PC-3 (cell line): Measurements from ENCODE around the gene CFAP299. TPM values are rescaled to one million over a fixed set of nuclear protein-coding genes. Genes with fewer than 3 reads are reported as not detected.

ENCODE experiments used
- ATAC-seq: fragments of 200-7000 bp; cut with Tn5 transposase; 2 replicates; pipeline ENCODE4 v1.9.1; 2020; ENCODE audit warnings: mild to moderate bottlenecking, moderate library complexity
- BruUV-seq: library from RNA; stranded (reverse); fragments of 400-500 nt; replicated peaks from 2 replicates; lab custom pipeline; 2021; lab: Mats Ljungman, UMichigan
- CTCF ChIA-PET: fragments of 300-600 bp; sonication (Branson Sonifier 250); formaldehyde crosslinking; loops from one replicate; lab custom pipeline; 2022; ENCODE audit warnings: antibody characterized with exemption; lab: Charles Lee
- POLR2A ChIA-PET: fragments of 300-600 bp; sonication (Branson Sonifier 250); formaldehyde crosslinking; loops from one replicate; lab custom pipeline; 2022; ENCODE audit warnings: antibody characterized with exemption; ENCODE audit not compliant: unreplicated experiment; lab: Charles Lee
- DNase-seq: peaks from one replicate; pipeline ENCODE4 v3.0.0-alpha.2; 2015
- H2AFZ ChIP-seq: fragments of 300-600 bp; sonication (generic); 2 replicates; pipeline ENCODE4 v1.6.0; 2016; ENCODE audit warnings: antibody characterized with exemption, low read length
- H3F3A ChIP-seq: fragments of 300-600 bp; sonication (generic); one replicate; pipeline ENCODE4 v1.6.0; 2017; ENCODE audit warnings: antibody characterized with exemption, low read length, control low read depth, mild to moderate bottlenecking; ENCODE audit not compliant: unreplicated experiment
- H3K27ac ChIP-seq: fragments of 300-600 bp; sonication (generic); 2 replicates; pipeline ENCODE4 v1.5.1; 2016; ENCODE audit warnings: mild to moderate bottlenecking, low read length
- H3K27me3 ChIP-seq: fragments of 300-600 bp; sonication (generic); 2 replicates; pipeline ENCODE4 v1.6.1; 2016; ENCODE audit warnings: low read length, mixed read lengths
- H3K36me3 ChIP-seq: fragments of 300-600 bp; sonication (generic); 2 replicates; pipeline ENCODE4 v1.6.1; 2016; ENCODE audit warnings: low read depth, mixed run types, low read length, mixed read lengths
- H3K4me1 ChIP-seq: fragments of 300-600 bp; sonication (generic); 2 replicates; pipeline ENCODE4 v1.5.1; 2016; ENCODE audit warnings: low read length; ENCODE audit not compliant: insufficient read depth
- H3K4me2 ChIP-seq: fragments of 300-600 bp; sonication (generic); 2 replicates; pipeline ENCODE4 v1.6.0; 2016; ENCODE audit warnings: low read length
- H3K4me3 ChIP-seq: fragments of 300-600 bp; sonication (generic); 2 replicates; pipeline ENCODE4 v1.5.1; 2016; ENCODE audit warnings: mild to moderate bottlenecking, low read length, mixed read lengths
- H3K79me2 ChIP-seq: fragments of 300-600 bp; sonication (generic); 2 replicates; pipeline ENCODE4 v1.6.1; 2017; ENCODE audit warnings: low read length, mixed read lengths
- H3K9ac ChIP-seq: fragments of 300-600 bp; sonication (generic); 2 replicates; pipeline ENCODE4 v1.6.0; 2016; ENCODE audit warnings: mild to moderate bottlenecking, low read length
- H3K9me2 ChIP-seq: fragments of 300-600 bp; sonication (generic); replicated peaks from 2 replicates; pipeline ENCODE4 v1.6.1; 2016; ENCODE audit warnings: mixed run types, low read length, mixed read lengths
- H3K9me3 ChIP-seq: fragments of 300-600 bp; sonication (generic); 2 replicates; pipeline ENCODE4 v1.6.1; 2016; ENCODE audit warnings: low read length, mixed read lengths
- H4K20me1 ChIP-seq: fragments of 300-600 bp; sonication (generic); 2 replicates; pipeline ENCODE4 v1.6.1; 2016; ENCODE audit warnings: low read length, mixed read lengths
- CTCF ChIP-seq: fragments of 300-600 bp; sonication (generic); conservative IDR thresholded peaks from 2 replicates; pipeline ENCODE4 v1.5.1; 2017; ENCODE audit warnings: antibody characterized with exemption, low read depth, mild to moderate bottlenecking, low read length
- EZH2 ChIP-seq: fragments of 300-600 bp; sonication (generic); IDR thresholded peaks from one replicate; pipeline ENCODE4 v1.6.1; 2017; ENCODE audit warnings: antibody characterized with exemption, mild to moderate bottlenecking, low read length; ENCODE audit not compliant: unreplicated experiment
- EZH2phosphoT487 ChIP-seq: fragments of 300-600 bp; sonication (generic); IDR thresholded peaks from 2 replicates; pipeline ENCODE4 v1.6.1; 2018; ENCODE audit warnings: mild to moderate bottlenecking, antibody characterized with exemption, low read length, borderline replicate concordance
- intact Hi-C: fragments of 100-400 bp; cut with micrococcal nuclease; formaldehyde crosslinking; loops from 2 replicates; pipeline ENCODE4 v1.9.0; 2023
- total RNA-seq: library from RNA; depleted of rRNA; stranded (reverse); fragments of >200 nt; gene quantifications from 2 replicates; pipeline ENCODE4 v1.2.3, GENCODE V29; 2014

Gene CFAP299
- total RNA-seq, 1 experiment from 2014 or later, result not detected

- no peaks in the 10 kb centered on the region for H3K36me3 ChIP-seq
- ChIA-PET CTCF (no interaction called here), POLR2A (no interaction called here)
- H3F3A ChIP-seq, result peaks cover 5% of the 10 kb centered on the region
- no peaks in the 10 kb centered on the region for H3K79me2 ChIP-seq
- peak; percentile 97 for ATAC-seq
- H4K20me1 ChIP-seq, result no peaks in the 10 kb centered on the region
- no peak overlapping the region for H3K4me3 ChIP-seq
- intact Hi-C loops, result loop anchor here (2.0 to 5.0 kb wide), 2 partner anchors 86 to 172 kb away; no protein-coding TSS in a partner anchor
- peaks cover 20% of the 10 kb centered on the region for H3K4me1 ChIP-seq
- no peaks in the 10 kb centered on the region for H3K27me3 ChIP-seq
- 0 out of 2 replicates have a peak overlapping the region, but pooled peaks have one; percentile 21 for H3K27ac ChIP-seq
- H3K9ac ChIP-seq, result no peak overlapping the region
- H3K9me2 ChIP-seq, result no peaks in the 10 kb centered on the region
- TF ChIP-seq EZH2phosphoT487 (no peak), EZH2 (no peak), CTCF (no peak)
- H3K9me3 ChIP-seq, result no peaks in the 10 kb centered on the region
- BruUV-seq, result no TSS peak
- H3K4me2 ChIP-seq, result peak overlapping the region; percentile 4; the same call in 1 of the 2 replicates
- DNase-seq, result peak; percentile 79
- H2AFZ ChIP-seq, result no peak overlapping the region
These were observed 202.9 kb downstream of the CFAP299 start for GRCh38 chr4:80538276-80538926.

- DNase-seq (no peak), ATAC-seq (no peak)
- intact Hi-C loops, result loop anchor here (2.0 to 5.0 kb wide), 2 partner anchors 87 to 172 kb away; no protein-coding TSS in a partner anchor
- Histone ChIP-seq H3K4me3 (no peak overlapping the region), H3F3A (peaks cover 5% of the 10 kb centered on the region), H4K20me1 (no peaks in the 10 kb centered on the region), H2AFZ (no peak overlapping the region), H3K9me3 (no peaks in the 10 kb centered on the region), H3K36me3 (no peaks in the 10 kb centered on the region), H3K9me2 (no peaks in the 10 kb centered on the region), H3K9ac (no peak overlapping the region), H3K4me1 (peaks cover 20% of the 10 kb centered on the region), H3K4me2 (no peak overlapping the region), H3K27ac (no peak overlapping the region), H3K79me2 (no peaks in the 10 kb centered on the region), H3K27me3 (no peaks in the 10 kb centered on the region)
- BruUV-seq, result no TSS peak
- ChIA-PET POLR2A (interaction anchor here (0.6 kb wide), 1 partner anchor 578 kb away, joined by 3 read pairs; no protein-coding TSS in a partner anchor), CTCF (no interaction called here)
- TF ChIP-seq CTCF (no peak), EZH2phosphoT487 (no peak), EZH2 (no peak)
These were observed 203.7 kb downstream of the CFAP299 start for GRCh38 chr4:80539190-80539589.

- peaks cover 5% of the 10 kb centered on the region for H3F3A ChIP-seq
- no peaks in the 10 kb centered on the region for H3K36me3 ChIP-seq
- no peaks in the 10 kb centered on the region for H3K9me2 ChIP-seq
- H3K4me3 ChIP-seq, result no peak overlapping the region
- intact Hi-C loops, result no loop called here
- CTCF ChIA-PET, result interaction anchor here (0.6 kb wide), 1 partner anchor 607 kb away, joined by 3 read pairs; no protein-coding TSS in a partner anchor
- H3K4me2 ChIP-seq, result no peak overlapping the region
- no peak overlapping the region for H2AFZ ChIP-seq
- no peak overlapping the region for H3K9ac ChIP-seq
- no peaks in the 10 kb centered on the region for H3K9me3 ChIP-seq
- no TSS peak for BruUV-seq
- no peaks in the 10 kb centered on the region for H3K79me2 ChIP-seq
- H4K20me1 ChIP-seq, result no peaks in the 10 kb centered on the region
- H3K4me1 ChIP-seq, result peaks cover 20% of the 10 kb centered on the region
- ATAC-seq (no peak), DNase-seq (no peak)
- H3K27me3 ChIP-seq, result no peaks in the 10 kb centered on the region
- no peak overlapping the region for H3K27ac ChIP-seq
- POLR2A ChIA-PET, result no interaction called here
- TF ChIP-seq EZH2 (no peak), CTCF (no peak), EZH2phosphoT487 (no peak)
These were observed 204.8 kb downstream of the CFAP299 start for GRCh38 chr4:80540349-80540748.
